Body of pancreas (tissue), 4 donors: ENCODE measurements around the gene GRIA2. TPM values are rescaled to one million over a fixed set of nuclear protein-coding genes. Genes with fewer than 3 reads are reported as not detected.

Source experiments
- ATAC-seq: fragments of 150-250 bp; one replicate; pipeline ENCODE4 v1.9.1; 2016
- DNase-seq, 4 donors: peaks; one replicate each; pipeline ENCODE4 v3.0.0-alpha.2; 2019
- H3K27ac ChIP-seq, 4 donors: fragments of 200-600 bp; sonication (generic); 1 replicate in 3 of 4; 2 replicates in 1 of 4; pipeline versions ENCODE4 v1.5.1 to v1.6.1; 2016 to 2019; ENCODE audit warnings: mild to moderate bottlenecking in 1 of 4, mixed read lengths in 1 of 4, moderate library complexity in 1 of 4
- H3K27me3 ChIP-seq, 2 donors: fragments of 200-600 bp; sonication (generic); one replicate each; pipeline ENCODE4 v1.6.0; 2016; ENCODE audit warnings: mild to moderate bottlenecking in 1 of 2
- H3K36me3 ChIP-seq, 2 donors: fragments of 200-600 bp; sonication (generic); replicated peaks in 1 of 2; 2 replicates each; pipeline ENCODE4 v1.5.1; 2016; ENCODE audit warnings: low read depth in 2 of 2; ENCODE audit not compliant: insufficient read depth in 1 of 2
- H3K4me1 ChIP-seq: fragments of 200-600 bp; sonication (generic); one replicate; pipeline ENCODE4 v1.6.0; 2016
- H3K4me3 ChIP-seq, 2 donors: fragments of 200-600 bp; sonication (generic); 1 replicate in 1 of 2; 2 replicates in 1 of 2; pipeline ENCODE4 v1.5.1; 2016 to 2019
- H3K9me3 ChIP-seq, 3 donors: fragments of 200-600 bp; sonication (generic); 1 replicate in 2 of 3; 2 replicates in 1 of 3; pipeline ENCODE4 v1.5.1; 2016
- POLR2A ChIP-seq, 3 donors: fragments of 450-650 bp; IDR thresholded peaks; one replicate each; pipeline ENCODE4 v1.6.1; 2016; ENCODE audit warnings: antibody characterized with exemption in 3 of 3, mild to moderate bottlenecking in 2 of 3
- WGBS, 2 donors: methylation state at CpG; one replicate each; pipeline ENCODE4 v1.1.5; 2017; 5-methylcytosine and 5-hydroxymethylcytosine counted together
- intact Hi-C: fragments of 100-400 bp; cut with DNase I; formaldehyde crosslinking; loops from one replicate; pipeline ENCODE4 v1.15.1; 2023
- total RNA-seq, 2 donors: library from RNA; depleted of rRNA; stranded (reverse); fragments of >200 nt; gene quantifications; one replicate each; pipeline ENCODE4 v1.1.0, GENCODE V29; 2016
- TF ChIP-seq, protein P1 (sequence below), 7 experiments: fragments of 450-650 bp in 4 of 7; fragments of 200-600 bp in 3 of 7; sonication (generic) in 3 of 7; IDR thresholded peaks; one replicate each; pipeline ENCODE4 v1.5.1; 2016 to 2019; ENCODE audit warnings: antibody characterized with exemption in 7 of 7

Gene GRIA2
- total RNA-seq, 2 donors from 2014 or later: 1.0 to 1.6 TPM

DNA sequence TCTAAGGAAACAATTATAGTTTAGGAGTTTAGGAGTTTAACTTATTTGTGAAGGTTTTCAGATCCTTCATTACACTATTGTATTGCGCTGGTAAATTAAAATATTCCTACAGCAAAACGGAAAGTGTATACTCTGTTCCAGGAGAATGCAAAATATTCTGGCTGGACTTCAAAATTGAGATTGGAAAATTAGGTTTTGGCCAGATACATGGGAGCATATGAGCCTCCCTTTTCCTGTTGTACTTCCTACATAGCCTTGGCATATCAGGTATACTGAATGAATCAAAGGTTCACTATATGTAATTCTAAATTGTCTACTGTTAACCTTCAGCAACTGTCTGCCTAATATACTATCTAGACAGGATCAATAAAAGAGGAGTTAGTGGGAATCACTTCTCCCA, 25.2 kb upstream of the GRIA2 start:
- Histone ChIP-seq H3K9me3 (no peaks in the 10 kb centered on the region), H3K36me3 (no peaks in the 10 kb centered on the region), H3K4me3 (no peak overlapping the region), H3K27me3 (no peaks in the 10 kb centered on the region), H3K4me1 (no peaks in the 10 kb centered on the region), H3K27ac (no peak overlapping the region)
- WGBS, 2 donors: 79% methylated on average over 2 of the region's 2 CpGs
- intact Hi-C loops: loop anchor here (10.0 kb wide), 1 partner anchor 721 kb away; no protein-coding TSS in a partner anchor
- ATAC-seq (no peak), DNase-seq (no peak)
- TF ChIP-seq, protein P1, sequence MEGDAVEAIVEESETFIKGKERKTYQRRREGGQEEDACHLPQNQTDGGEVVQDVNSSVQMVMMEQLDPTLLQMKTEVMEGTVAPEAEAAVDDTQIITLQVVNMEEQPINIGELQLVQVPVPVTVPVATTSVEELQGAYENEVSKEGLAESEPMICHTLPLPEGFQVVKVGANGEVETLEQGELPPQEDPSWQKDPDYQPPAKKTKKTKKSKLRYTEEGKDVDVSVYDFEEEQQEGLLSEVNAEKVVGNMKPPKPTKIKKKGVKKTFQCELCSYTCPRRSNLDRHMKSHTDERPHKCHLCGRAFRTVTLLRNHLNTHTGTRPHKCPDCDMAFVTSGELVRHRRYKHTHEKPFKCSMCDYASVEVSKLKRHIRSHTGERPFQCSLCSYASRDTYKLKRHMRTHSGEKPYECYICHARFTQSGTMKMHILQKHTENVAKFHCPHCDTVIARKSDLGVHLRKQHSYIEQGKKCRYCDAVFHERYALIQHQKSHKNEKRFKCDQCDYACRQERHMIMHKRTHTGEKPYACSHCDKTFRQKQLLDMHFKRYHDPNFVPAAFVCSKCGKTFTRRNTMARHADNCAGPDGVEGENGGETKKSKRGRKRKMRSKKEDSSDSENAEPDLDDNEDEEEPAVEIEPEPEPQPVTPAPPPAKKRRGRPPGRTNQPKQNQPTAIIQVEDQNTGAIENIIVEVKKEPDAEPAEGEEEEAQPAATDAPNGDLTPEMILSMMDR (IDR thresholded peaks at IDR 0.05): no peak
- TF ChIP-seq POLR2A (IDR thresholded peaks at IDR 0.05): no peak

DNA sequence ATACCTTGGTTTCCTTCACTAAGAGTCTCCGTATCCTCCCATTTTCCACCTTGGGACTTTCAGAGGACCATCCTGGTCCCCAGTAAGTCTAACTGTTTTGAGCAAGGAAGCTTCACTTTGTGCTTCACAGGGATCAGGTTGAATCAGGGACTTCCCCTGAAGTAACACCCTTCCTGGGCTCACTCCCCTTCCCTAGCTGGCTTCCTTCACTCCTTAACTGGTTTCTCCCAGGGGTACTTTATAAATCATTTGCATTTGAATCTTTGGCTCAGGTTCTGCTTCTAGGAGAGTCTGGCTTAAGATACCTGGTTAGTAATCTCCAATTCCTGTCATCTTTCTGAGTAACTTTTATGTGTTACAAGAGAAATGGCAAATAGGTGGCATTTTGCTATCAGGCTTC, 24.5 kb upstream of the GRIA2 start:
- TF ChIP-seq POLR2A (IDR thresholded peaks at IDR 0.05): no peak
- TF ChIP-seq, protein P1 (IDR thresholded peaks at IDR 0.05): no peak
- ATAC-seq: no peak
- H3K27ac ChIP-seq: no peak overlapping the region
- DNase-seq: no peak
- no peaks in the 10 kb centered on the region for H3K27me3 ChIP-seq
- no peak overlapping the region for H3K4me3 ChIP-seq
- intact Hi-C loops: loop anchor here (10.0 kb wide), 1 partner anchor 721 kb away; no protein-coding TSS in a partner anchor
- H3K36me3 ChIP-seq: no peaks in the 10 kb centered on the region
- H3K4me1 ChIP-seq: no peaks in the 10 kb centered on the region
- WGBS, 2 donors: 95 to 96% methylated on average over 1 of the region's 1 CpG
- no peaks in the 10 kb centered on the region for H3K9me3 ChIP-seq

DNA sequence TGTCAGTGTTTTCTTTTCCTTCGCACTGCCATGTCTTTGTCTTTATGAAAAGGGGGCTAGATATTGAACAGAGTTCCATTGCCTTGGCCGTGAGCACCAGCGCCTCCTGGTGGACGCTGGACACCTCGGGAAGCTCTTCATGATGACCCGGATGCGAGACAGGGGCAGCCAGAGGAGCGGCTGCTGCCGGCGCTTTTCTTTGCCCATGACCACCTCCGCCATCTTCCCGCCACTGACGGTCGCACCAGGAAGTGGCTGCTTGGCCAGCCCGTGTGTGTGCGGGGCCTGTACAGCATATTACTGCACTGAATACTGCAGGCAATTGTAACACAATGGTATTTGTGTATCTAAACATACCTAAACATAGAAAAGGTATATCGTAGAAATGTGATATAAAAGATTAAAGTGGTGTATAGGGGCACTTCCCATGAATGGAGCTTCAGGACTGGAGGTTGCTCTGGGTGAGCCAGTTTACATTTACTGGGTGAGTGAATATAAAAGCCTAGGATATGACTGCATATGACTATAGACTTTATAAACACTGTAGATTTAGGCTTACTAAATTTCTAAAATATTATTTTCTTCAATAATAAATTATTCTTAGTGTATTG, 15.8 kb upstream of the GRIA2 start:
- intact Hi-C loops: no loop called here
- peak; percentile 32 to 67 (median 48) for DNase-seq
- H3K9me3 ChIP-seq: no peaks in the 10 kb centered on the region
- H3K27me3 ChIP-seq: no peaks in the 10 kb centered on the region
- H3K36me3 ChIP-seq: no peaks in the 10 kb centered on the region
- H3K27ac ChIP-seq: no peak overlapping the region
- TF ChIP-seq POLR2A (IDR thresholded peaks at IDR 0.05): no peak
- TF ChIP-seq, protein P1 (IDR thresholded peaks at IDR 0.05): peak; percentile 38 to 56 (median 43)
- H3K4me3 ChIP-seq: no peak overlapping the region
- no peaks in the 10 kb centered on the region for H3K4me1 ChIP-seq
- WGBS, 2 donors: 60% methylated on average over 16 to 17 of the region's 17 CpGs
- ATAC-seq: peak; percentile 53

DNA sequence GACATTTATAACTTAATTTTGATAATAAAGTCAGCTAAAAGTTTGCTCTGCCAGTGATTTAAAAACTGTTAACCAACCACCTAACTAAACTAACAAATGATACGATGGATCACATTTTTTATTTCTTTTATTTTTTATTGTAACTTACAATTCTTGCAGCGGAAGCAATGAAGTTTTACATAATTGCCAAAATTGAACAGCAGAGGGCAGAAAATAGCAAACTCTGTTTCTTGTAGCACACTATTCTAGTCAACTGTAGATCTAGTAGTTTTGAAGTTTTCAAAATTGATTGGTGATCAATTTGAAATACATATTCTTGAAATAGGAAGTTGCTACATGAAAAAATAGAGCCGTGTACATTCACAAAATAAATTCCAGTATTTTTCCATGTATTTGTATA, 2.8 kb upstream of the GRIA2 start:
- Histone ChIP-seq H3K4me1 (peaks cover 14% of the 10 kb centered on the region), H3K27me3 (peaks cover 0 to 12% of the 10 kb centered on the region in 2 donors), H3K27ac (no peak overlapping the region), H3K36me3 (no peaks in the 10 kb centered on the region), H3K4me3 (no peak overlapping the region), H3K9me3 (no peaks in the 10 kb centered on the region)
- intact Hi-C loops: loop anchor here (5.0 kb wide), 1 partner anchor 755 kb away; no protein-coding TSS in a partner anchor
- no peak for DNase-seq
- WGBS, 2 donors: 9% methylated on average over 3 of the region's 3 CpGs
- no peak for TF ChIP-seq POLR2A (IDR thresholded peaks at IDR 0.05)
- TF ChIP-seq, protein P1 (IDR thresholded peaks at IDR 0.05): peak in 6 of 7 experiments; percentile 36 to 57 (median 51)
- ATAC-seq: no peak
